ENCODE results near the gene LARP6. TPM values are rescaled to one million over a fixed set of nuclear protein-coding genes. Genes with fewer than 3 reads are reported as not detected.

LARP6 gene
- polyA plus RNA-seq, 4 donors, result 2.3 to 7.1 (median 3.0) TPM; not detected in 1

- Histone ChIP-seq H3K27ac (ENCODE audit: low read depth in 1 of 3, low read length in 2 of 3) (no peak overlapping the region), H3K4me3 (ENCODE audit: low read depth in 1 of 3, low read length in 3 of 3) (no peak overlapping the region), H3K9me3 (ENCODE audit: control insufficient read depth in 2 of 2, insufficient read depth in 1 of 2, low read depth in 1 of 2, low read length in 1 of 2) (no peaks in the 10 kb centered on the region), H3K4me1 (ENCODE audit: control insufficient read depth in 3 of 3, insufficient read depth in 2 of 3, low read depth in 1 of 3, low read length in 2 of 3) (peaks cover 0 to 8% (median 0%) of the 10 kb centered on the region in 3 donors), H3K36me3 (ENCODE audit: control insufficient read depth in 3 of 3, insufficient read depth in 2 of 3, low read depth in 1 of 3, low read length in 3 of 3) (peaks cover 0 to 7% (median 0%) of the 10 kb centered on the region in 3 donors), H3K27me3 (ENCODE audit: control insufficient read depth in 3 of 3, insufficient read depth in 3 of 3, low read length in 3 of 3) (no peaks in the 10 kb centered on the region)
- WGBS, 3 donors, result 95 to 99% (median 96%) methylated on average over 2 of the region's 2 CpGs
- no peak for FAIRE-seq
- DNase-seq, result no peak
Observed at GRCh38 chr15:70837476-70837875, 16.5 kb downstream of the LARP6 start.

- Histone ChIP-seq H3K36me3 (ENCODE audit: control insufficient read depth in 3 of 3, insufficient read depth in 2 of 3, low read depth in 1 of 3, low read length in 3 of 3) (peaks cover 0 to 13% (median 0%) of the 10 kb centered on the region in 3 donors), H3K9me3 (ENCODE audit: control insufficient read depth in 2 of 2, insufficient read depth in 1 of 2, low read depth in 1 of 2, low read length in 1 of 2) (no peaks in the 10 kb centered on the region), H3K27ac (ENCODE audit: low read depth in 1 of 3, low read length in 2 of 3) (no peak overlapping the region), H3K27me3 (ENCODE audit: control insufficient read depth in 3 of 3, insufficient read depth in 3 of 3, low read length in 3 of 3) (no peaks in the 10 kb centered on the region), H3K4me1 (ENCODE audit: control insufficient read depth in 3 of 3, insufficient read depth in 2 of 3, low read depth in 1 of 3, low read length in 2 of 3) (peaks cover 0 to 8% (median 0%) of the 10 kb centered on the region in 3 donors), H3K4me3 (ENCODE audit: low read depth in 1 of 3, low read length in 3 of 3) (no peak overlapping the region)
- WGBS, 3 donors, result 82 to 91% (median 88%) methylated on average over 3 of the region's 3 CpGs
- DNase-seq, result no peak
- FAIRE-seq, result no peak
Observed at GRCh38 chr15:70835841-70836240, 18.1 kb downstream of the LARP6 start.

DNA sequence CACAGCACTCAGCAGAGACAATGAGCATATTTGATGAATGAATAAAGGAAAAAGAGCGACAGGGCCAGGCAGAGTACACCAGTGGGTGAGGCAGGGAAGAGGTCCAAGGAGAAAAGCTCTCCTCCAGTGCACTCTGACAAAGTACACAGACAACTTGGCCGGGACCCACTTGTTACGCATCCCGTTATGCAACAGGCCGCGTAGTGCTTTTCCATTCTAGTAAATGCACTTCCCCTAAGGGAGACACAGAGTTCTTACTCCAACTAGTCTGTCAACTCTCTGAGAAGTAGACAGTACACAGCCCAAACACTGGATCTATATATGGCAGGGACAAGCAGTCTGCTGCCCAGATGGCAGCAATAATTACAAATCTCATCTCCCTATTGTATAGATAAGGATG is 18.5 kb downstream of the LARP6 start:
- no peak for DNase-seq
- no peak for FAIRE-seq
- WGBS, 3 donors, result 92 to 96% (median 93%) methylated on average over 6 of the region's 6 CpGs

DNA sequence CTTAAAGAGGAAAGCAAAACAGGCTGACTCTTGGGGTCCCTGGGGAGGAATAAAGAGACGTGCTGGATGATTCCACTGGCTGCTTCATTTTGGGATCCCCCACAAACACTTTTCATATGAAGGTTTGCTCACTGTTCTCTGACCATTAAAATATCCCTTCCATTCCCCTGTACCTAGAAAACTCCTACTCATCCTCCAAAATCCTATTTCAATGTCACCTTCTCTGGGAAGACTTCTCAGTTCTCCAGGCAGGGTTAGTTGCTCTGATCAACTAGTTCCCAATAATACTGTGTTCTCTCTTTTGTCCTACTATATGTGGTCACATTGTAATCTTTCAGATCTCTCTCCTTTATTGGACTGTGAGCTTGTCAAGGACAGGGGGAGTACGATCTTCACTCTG is 19.0 kb downstream of the LARP6 start:
- H3K4me3 ChIP-seq (ENCODE audit: low read depth in 1 of 3, low read length in 3 of 3), result no peak overlapping the region
- no peaks in the 10 kb centered on the region for H3K9me3 ChIP-seq (ENCODE audit: control insufficient read depth in 2 of 2, insufficient read depth in 1 of 2, low read depth in 1 of 2, low read length in 1 of 2)
- H3K36me3 ChIP-seq (ENCODE audit: control insufficient read depth in 3 of 3, insufficient read depth in 2 of 3, low read depth in 1 of 3, low read length in 3 of 3), result peaks cover 0 to 13% (median 0%) of the 10 kb centered on the region in 3 donors
- no peak for DNase-seq
- 76 to 92% (median 88%) methylated on average over 2 of the region's 2 CpGs for WGBS, 3 donors
- peaks cover 0 to 8% (median 0%) of the 10 kb centered on the region in 3 donors for H3K4me1 ChIP-seq (ENCODE audit: control insufficient read depth in 3 of 3, insufficient read depth in 2 of 3, low read depth in 1 of 3, low read length in 2 of 3)
- H3K27me3 ChIP-seq (ENCODE audit: control insufficient read depth in 3 of 3, insufficient read depth in 3 of 3, low read length in 3 of 3), result no peaks in the 10 kb centered on the region
- FAIRE-seq, result no peak
- no peak overlapping the region for H3K27ac ChIP-seq (ENCODE audit: low read depth in 1 of 3, low read length in 2 of 3)

More for the DNA sequence above, 18.5 kb downstream of the LARP6 start:
- H3K4me3 ChIP-seq (ENCODE audit: low read depth in 1 of 3, low read length in 3 of 3), result no peak overlapping the region
- no peak overlapping the region for H3K27ac ChIP-seq (ENCODE audit: low read depth in 1 of 3, low read length in 2 of 3)
- peaks cover 0 to 13% (median 0%) of the 10 kb centered on the region in 3 donors for H3K36me3 ChIP-seq (ENCODE audit: control insufficient read depth in 3 of 3, insufficient read depth in 2 of 3, low read depth in 1 of 3, low read length in 3 of 3)
- H3K9me3 ChIP-seq (ENCODE audit: control insufficient read depth in 2 of 2, insufficient read depth in 1 of 2, low read depth in 1 of 2, low read length in 1 of 2), result no peaks in the 10 kb centered on the region
- peaks cover 0 to 8% (median 0%) of the 10 kb centered on the region in 3 donors for H3K4me1 ChIP-seq (ENCODE audit: control insufficient read depth in 3 of 3, insufficient read depth in 2 of 3, low read depth in 1 of 3, low read length in 2 of 3)
- H3K27me3 ChIP-seq (ENCODE audit: control insufficient read depth in 3 of 3, insufficient read depth in 3 of 3, low read length in 3 of 3), result no peaks in the 10 kb centered on the region

DNA sequence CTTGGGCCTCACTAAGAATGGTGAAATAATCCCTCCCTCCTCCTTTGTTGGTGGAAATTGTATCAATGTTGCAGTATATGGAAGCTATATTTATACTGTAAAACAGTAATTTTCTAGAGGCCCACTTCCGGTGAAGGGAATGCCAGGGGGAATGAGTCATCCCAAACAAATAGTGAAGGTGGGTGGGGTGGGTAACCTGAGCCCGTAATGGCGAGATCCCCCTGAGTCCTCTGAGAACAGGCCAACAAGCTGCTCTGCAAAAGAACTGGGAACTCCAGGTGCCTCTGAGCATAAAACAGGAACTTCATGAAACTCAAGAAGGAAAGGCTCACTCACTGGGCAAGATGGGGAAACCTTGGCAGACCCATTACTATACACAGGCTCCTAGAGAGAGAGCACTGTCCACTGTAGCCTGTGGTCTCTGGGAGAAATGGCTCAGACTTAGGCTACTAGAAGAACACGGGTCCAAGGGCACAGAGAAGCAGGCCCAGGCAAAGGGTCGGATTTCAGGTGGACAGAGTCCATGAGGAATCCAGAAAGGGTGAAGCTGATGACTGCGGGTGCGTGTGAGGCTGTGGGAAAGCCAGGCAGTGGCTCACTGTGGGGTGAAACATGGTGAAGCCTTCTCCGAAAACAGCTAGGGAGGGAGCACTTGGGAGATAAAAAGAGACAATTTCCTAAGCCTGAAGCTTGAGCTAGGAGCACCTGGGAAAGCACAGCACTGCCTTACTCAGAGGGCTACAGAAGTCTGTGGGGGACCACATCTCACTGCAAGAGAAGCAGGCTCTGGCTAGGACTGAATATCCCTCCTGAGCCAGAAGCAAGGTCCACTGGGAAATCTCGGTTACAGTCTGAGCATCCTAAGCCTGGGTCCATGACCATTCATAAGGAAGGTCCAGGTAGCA is 19.8 kb downstream of the LARP6 start:
- H3K9me3 ChIP-seq (ENCODE audit: control insufficient read depth in 2 of 2, insufficient read depth in 1 of 2, low read depth in 1 of 2, low read length in 1 of 2), result no peaks in the 10 kb centered on the region
- peaks cover 0 to 13% (median 0%) of the 10 kb centered on the region in 3 donors for H3K36me3 ChIP-seq (ENCODE audit: control insufficient read depth in 3 of 3, insufficient read depth in 2 of 3, low read depth in 1 of 3, low read length in 3 of 3)
- 53 to 63% (median 57%) methylated on average over 9 of the region's 9 CpGs for WGBS, 3 donors
- FAIRE-seq (no peak), DNase-seq (peak in 1 of 2 donors; percentile 30)
- peaks cover 0 to 8% (median 0%) of the 10 kb centered on the region in 3 donors for H3K4me1 ChIP-seq (ENCODE audit: control insufficient read depth in 3 of 3, insufficient read depth in 2 of 3, low read depth in 1 of 3, low read length in 2 of 3)
- H3K4me3 ChIP-seq (ENCODE audit: low read depth in 1 of 3, low read length in 3 of 3), result no peak overlapping the region
- no peaks in the 10 kb centered on the region for H3K27me3 ChIP-seq (ENCODE audit: control insufficient read depth in 3 of 3, insufficient read depth in 3 of 3, low read length in 3 of 3)
- no peak overlapping the region for H3K27ac ChIP-seq (ENCODE audit: low read depth in 1 of 3, low read length in 2 of 3)

DNA sequence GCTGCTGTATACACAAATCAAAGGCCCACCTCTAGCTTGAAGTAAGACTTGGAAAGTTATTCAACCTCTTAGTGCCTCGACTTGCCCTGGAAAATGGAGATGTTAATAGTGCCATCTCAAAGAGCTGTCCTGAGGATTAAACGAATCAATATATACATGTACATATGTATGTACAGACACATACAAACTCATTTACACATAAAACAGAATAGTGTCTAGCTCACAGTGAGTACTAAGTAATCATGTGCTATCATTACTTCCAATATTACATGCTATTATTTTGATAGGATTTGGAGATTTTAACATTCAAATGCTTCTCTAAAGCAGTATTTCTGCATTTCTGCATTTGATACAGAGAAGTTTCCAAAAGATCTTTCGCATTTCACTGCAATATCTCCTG is 20.5 kb downstream of the LARP6 start:
- FAIRE-seq (no peak), DNase-seq (no peak)
- H3K27ac ChIP-seq (ENCODE audit: low read depth in 1 of 3, low read length in 2 of 3), result no peak overlapping the region
- H3K4me1 ChIP-seq (ENCODE audit: control insufficient read depth in 3 of 3, insufficient read depth in 2 of 3, low read depth in 1 of 3, low read length in 2 of 3), result peaks cover 0 to 8% (median 0%) of the 10 kb centered on the region in 3 donors
- no peaks in the 10 kb centered on the region for H3K27me3 ChIP-seq (ENCODE audit: control insufficient read depth in 3 of 3, insufficient read depth in 3 of 3, low read length in 3 of 3)
- no peaks in the 10 kb centered on the region for H3K9me3 ChIP-seq (ENCODE audit: control insufficient read depth in 2 of 2, insufficient read depth in 1 of 2, low read depth in 1 of 2, low read length in 1 of 2)
- WGBS, 3 donors, result 82 to 92% (median 89%) methylated on average over 3 of the region's 3 CpGs
- no peak overlapping the region for H3K4me3 ChIP-seq (ENCODE audit: low read depth in 1 of 3, low read length in 3 of 3)
- H3K36me3 ChIP-seq (ENCODE audit: control insufficient read depth in 3 of 3, insufficient read depth in 2 of 3, low read depth in 1 of 3, low read length in 3 of 3), result peaks cover 0 to 13% (median 0%) of the 10 kb centered on the region in 3 donors

DNA sequence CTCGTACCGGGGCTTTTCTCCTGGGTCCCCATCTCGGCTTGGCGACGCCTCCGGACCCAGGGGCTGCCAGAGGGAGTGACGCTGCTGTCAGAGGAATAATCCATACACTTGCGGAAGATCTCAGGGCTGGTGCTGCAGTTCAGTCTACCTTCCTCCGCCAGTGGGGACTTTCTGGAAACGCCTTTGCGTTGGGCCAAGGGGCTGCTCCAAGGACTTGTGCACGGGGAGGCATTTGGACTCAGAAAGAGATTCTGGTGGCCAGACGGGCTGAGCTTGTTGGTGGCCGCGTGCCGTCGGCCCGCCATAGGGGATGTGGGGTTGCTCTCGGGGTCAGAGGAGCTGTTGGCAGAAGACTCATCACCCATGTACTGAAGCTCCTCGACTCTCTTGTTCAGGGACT is 21.8 kb downstream of the LARP6 start:
- Histone ChIP-seq H3K4me3 (ENCODE audit: low read depth in 1 of 3, low read length in 3 of 3) (no peak overlapping the region), H3K27ac (ENCODE audit: low read depth in 1 of 3, low read length in 2 of 3) (no peak overlapping the region), H3K4me1 (ENCODE audit: control insufficient read depth in 3 of 3, insufficient read depth in 2 of 3, low read depth in 1 of 3, low read length in 2 of 3) (peaks cover 0 to 8% (median 0%) of the 10 kb centered on the region in 3 donors), H3K36me3 (ENCODE audit: control insufficient read depth in 3 of 3, insufficient read depth in 2 of 3, low read depth in 1 of 3, low read length in 3 of 3) (peaks cover 0 to 13% (median 0%) of the 10 kb centered on the region in 3 donors), H3K27me3 (ENCODE audit: control insufficient read depth in 3 of 3, insufficient read depth in 3 of 3, low read length in 3 of 3) (no peaks in the 10 kb centered on the region), H3K9me3 (ENCODE audit: control insufficient read depth in 2 of 2, insufficient read depth in 1 of 2, low read depth in 1 of 2, low read length in 1 of 2) (no peaks in the 10 kb centered on the region)
- DNase-seq (no peak), FAIRE-seq (no peak)
- 96% methylated on average over 18 to 20 of the region's 20 CpGs for WGBS, 3 donors

DNA sequence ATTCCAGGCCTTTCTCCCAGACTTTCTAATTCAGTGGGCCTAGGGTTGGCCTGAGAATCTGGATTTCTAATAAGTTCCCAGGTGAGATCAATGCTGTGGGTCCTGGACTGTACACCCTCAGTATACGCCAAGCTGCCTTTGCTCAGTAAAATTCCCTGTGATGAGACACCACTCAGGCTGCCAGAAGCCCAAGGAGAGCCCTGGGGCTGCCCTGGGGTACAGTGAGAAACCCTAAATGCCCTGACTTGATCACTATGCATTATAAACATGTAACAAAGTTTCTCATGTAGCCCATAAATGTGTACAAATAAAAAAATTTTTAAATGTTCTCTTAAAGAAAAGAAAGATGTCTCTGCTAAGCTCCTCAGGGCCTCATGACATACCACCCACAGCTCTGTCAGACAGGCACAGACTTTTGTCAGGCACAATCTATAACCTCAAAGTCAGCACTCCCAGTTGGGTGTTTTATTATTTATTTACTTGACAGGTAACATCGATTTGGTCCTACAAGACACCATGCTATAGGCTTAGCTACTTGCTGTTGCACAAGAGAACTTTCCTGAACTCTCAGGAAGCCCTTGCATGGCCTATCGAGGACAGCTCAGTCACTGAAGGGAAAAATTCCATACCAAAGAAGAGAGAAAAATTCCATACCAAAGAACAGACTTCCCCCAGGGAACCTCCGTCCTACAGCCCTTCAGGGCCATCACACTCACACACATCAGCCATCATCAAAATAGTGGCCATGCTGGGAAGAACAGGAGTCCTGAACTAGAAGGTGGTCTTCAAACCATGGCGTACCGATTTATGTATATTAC is 22.7 kb downstream of the LARP6 start:
- H3K4me3 ChIP-seq (ENCODE audit: low read depth in 1 of 3, low read length in 3 of 3), result no peak overlapping the region
- no peak for DNase-seq
- peaks cover 0 to 8% (median 0%) of the 10 kb centered on the region in 3 donors for H3K4me1 ChIP-seq (ENCODE audit: control insufficient read depth in 3 of 3, insufficient read depth in 2 of 3, low read depth in 1 of 3, low read length in 2 of 3)
- no peaks in the 10 kb centered on the region for H3K9me3 ChIP-seq (ENCODE audit: control insufficient read depth in 2 of 2, insufficient read depth in 1 of 2, low read depth in 1 of 2, low read length in 1 of 2)
- H3K27ac ChIP-seq (ENCODE audit: low read depth in 1 of 3, low read length in 2 of 3), result no peak overlapping the region
- peaks cover 0 to 13% (median 0%) of the 10 kb centered on the region in 3 donors for H3K36me3 ChIP-seq (ENCODE audit: control insufficient read depth in 3 of 3, insufficient read depth in 2 of 3, low read depth in 1 of 3, low read length in 3 of 3)
- H3K27me3 ChIP-seq (ENCODE audit: control insufficient read depth in 3 of 3, insufficient read depth in 3 of 3, low read length in 3 of 3), result no peaks in the 10 kb centered on the region
- WGBS, 3 donors, result 79 to 87% (median 86%) methylated on average over 6 of the region's 6 CpGs
- FAIRE-seq, result no peak

Measured in small intestine (tissue), 7 donors.